Suprapubic skin (tissue), 4 donors: ENCODE results near the gene DDX43. TPM values are rescaled to one million over a fixed set of nuclear protein-coding genes. Genes with fewer than 3 reads are reported as not detected.
A peak's percentile ranks its signal among the peaks of the same experiment; 100 is the strongest.

Experiments
- DNase-seq, 2 donors: peaks; one replicate each; pipeline ENCODE4 v3.0.0-alpha.2; 2019; ENCODE audit warnings: low spot score in 2 of 2
- H3K27ac ChIP-seq: fragments of 200-600 bp; sonication (generic); one replicate; pipeline ENCODE4 v1.5.1; 2019
- H3K27me3 ChIP-seq: fragments of 200-600 bp; sonication (generic); one replicate; pipeline ENCODE4 v1.5.1; 2019
- H3K36me3 ChIP-seq: fragments of 200-600 bp; sonication (generic); one replicate; pipeline ENCODE4 v1.5.1; 2019
- H3K4me1 ChIP-seq: fragments of 200-600 bp; sonication (generic); one replicate; pipeline ENCODE4 v1.5.1; 2019
- H3K4me3 ChIP-seq: fragments of 200-600 bp; sonication (generic); one replicate; pipeline ENCODE4 v1.5.1; 2019; ENCODE audit warnings: mild to moderate bottlenecking
- H3K9me3 ChIP-seq: fragments of 200-600 bp; sonication (generic); one replicate; pipeline ENCODE4 v1.5.1; 2019
- CTCF ChIP-seq, 2 donors: fragments of 200-600 bp in 1 of 2; fragments of 450-650 bp in 1 of 2; sonication (generic) in 1 of 2; IDR thresholded peaks; one replicate each; pipeline ENCODE4 v1.5.1; 2016 to 2019; ENCODE audit warnings: antibody characterized with exemption in 2 of 2, mild to moderate bottlenecking in 1 of 2, moderate library complexity in 1 of 2
- EP300 ChIP-seq: sonication (generic); formaldehyde crosslinking; IDR thresholded peaks from one replicate; pipeline ENCODE4 v1.6.1; 2017; ENCODE audit warnings: antibody characterized with exemption
- POLR2A ChIP-seq, 2 donors: fragments of 450-650 bp; IDR thresholded peaks; one replicate each; pipeline ENCODE4 v1.6.1; 2017; ENCODE audit warnings: antibody characterized with exemption in 2 of 2, mild to moderate bottlenecking in 2 of 2, moderate library complexity in 2 of 2
- POLR2AphosphoS5 ChIP-seq, 3 donors: sonication (generic); formaldehyde crosslinking; IDR thresholded peaks; one replicate each; pipeline ENCODE4 v1.6.1; 2017; ENCODE audit warnings: antibody characterized with exemption in 3 of 3
- WGBS: methylation state at CpG from one replicate; pipeline ENCODE4 v1.1.5; 2018; 5-methylcytosine and 5-hydroxymethylcytosine counted together
- total RNA-seq, 4 donors: library from RNA; depleted of rRNA; stranded (reverse); fragments of >200 nt; gene quantifications; one replicate each; pipeline ENCODE4 v1.1.0, GENCODE V29; 2016

DDX43 gene
- total RNA-seq, 4 donors from 2014 or later, result 0.34 to 3.1 (median 0.60) TPM

GRCh38 chr6:73460056-73460455, 65.4 kb downstream of the DDX43 start:
- peaks cover 17% of the 10 kb centered on the region for H3K4me1 ChIP-seq
- TF ChIP-seq POLR2AphosphoS5 (IDR thresholded peaks at IDR 0.05) (no peak), EP300 (no peak), POLR2A (IDR thresholded peaks at IDR 0.05) (no peak), CTCF (IDR thresholded peaks at IDR 0.05) (no peak)
- WGBS, result 61% methylated on average over 5 of the region's 5 CpGs
- no peak for DNase-seq
- H3K27me3 ChIP-seq, result no peaks in the 10 kb centered on the region
- no peak overlapping the region for H3K27ac ChIP-seq
- H3K4me3 ChIP-seq, result no peak overlapping the region
- H3K9me3 ChIP-seq, result no peaks in the 10 kb centered on the region
- no peaks in the 10 kb centered on the region for H3K36me3 ChIP-seq

GRCh38 chr6:73461537-73462350, 67.1 kb downstream of the DDX43 start, which contains the start of gene MTO1:
MTO1 (plus strand) TSS chr6:73461737; CDS start chr6:73461855, 118 bp downstream.
- H3K27ac ChIP-seq, result peak within 1 kb of the TSS; percentile 93
- H3K4me1 ChIP-seq, result peaks cover 17% of the 10 kb centered on the region
- peaks cover 10% of the 10 kb centered on the region for H3K36me3 ChIP-seq
- TF ChIP-seq CTCF (IDR thresholded peaks at IDR 0.05) (no peak), EP300 (no peak), POLR2AphosphoS5 (IDR thresholded peaks at IDR 0.05) (peak in 2 of 3 donors; percentile 85 to 94), POLR2A (IDR thresholded peaks at IDR 0.05) (no peak)
- H3K27me3 ChIP-seq, result no peaks in the 10 kb centered on the region
- 1% methylated on average over 36 of the region's 55 CpGs for WGBS
- peak within 1 kb of the TSS; percentile 57 for H3K4me3 ChIP-seq
- no peaks in the 10 kb centered on the region for H3K9me3 ChIP-seq
- DNase-seq, result peak; percentile 95 to 96

Other genes starting within 250 kb of the DDX43 start
- gene KHDC1L, start 169.3 kb upstream of the DDX43 start, total RNA-seq, result not detected
- not detected for gene KHDC1, start 131.6 kb upstream of the DDX43 start, total RNA-seq
- not detected for gene DPPA5, start 40.6 kb upstream of the DDX43 start, total RNA-seq
- gene KHDC3L, start 32.2 kb upstream of the DDX43 start, total RNA-seq, result not detected
- gene OOEP, start 24.9 kb upstream of the DDX43 start, total RNA-seq, result under 1 TPM in 1 of 4 donors, not detected in 3; 0.87 TPM
- 1 to 10 TPM in 3 of 4 donors, under 1 TPM in 1; 0.79 to 4.3 (median 1.6) TPM for gene CGAS, start 57.5 kb downstream of the DDX43 start, total RNA-seq
- 10 to 100 TPM; 12.9 to 34.3 (median 23.9) TPM for gene MTO1, start 66.9 kb downstream of the DDX43 start, total RNA-seq
- over 10,000 TPM in 3 of 4 donors, 1,000 to 10,000 TPM in 1; 8,061 to 12,310 (median 11,939) TPM for gene EEF1A1, start 126.2 kb downstream of the DDX43 start, total RNA-seq